ENCODE measurements around the gene STUM.
A peak's percentile ranks its signal among the peaks of the same experiment; 100 is the strongest.

DNA sequence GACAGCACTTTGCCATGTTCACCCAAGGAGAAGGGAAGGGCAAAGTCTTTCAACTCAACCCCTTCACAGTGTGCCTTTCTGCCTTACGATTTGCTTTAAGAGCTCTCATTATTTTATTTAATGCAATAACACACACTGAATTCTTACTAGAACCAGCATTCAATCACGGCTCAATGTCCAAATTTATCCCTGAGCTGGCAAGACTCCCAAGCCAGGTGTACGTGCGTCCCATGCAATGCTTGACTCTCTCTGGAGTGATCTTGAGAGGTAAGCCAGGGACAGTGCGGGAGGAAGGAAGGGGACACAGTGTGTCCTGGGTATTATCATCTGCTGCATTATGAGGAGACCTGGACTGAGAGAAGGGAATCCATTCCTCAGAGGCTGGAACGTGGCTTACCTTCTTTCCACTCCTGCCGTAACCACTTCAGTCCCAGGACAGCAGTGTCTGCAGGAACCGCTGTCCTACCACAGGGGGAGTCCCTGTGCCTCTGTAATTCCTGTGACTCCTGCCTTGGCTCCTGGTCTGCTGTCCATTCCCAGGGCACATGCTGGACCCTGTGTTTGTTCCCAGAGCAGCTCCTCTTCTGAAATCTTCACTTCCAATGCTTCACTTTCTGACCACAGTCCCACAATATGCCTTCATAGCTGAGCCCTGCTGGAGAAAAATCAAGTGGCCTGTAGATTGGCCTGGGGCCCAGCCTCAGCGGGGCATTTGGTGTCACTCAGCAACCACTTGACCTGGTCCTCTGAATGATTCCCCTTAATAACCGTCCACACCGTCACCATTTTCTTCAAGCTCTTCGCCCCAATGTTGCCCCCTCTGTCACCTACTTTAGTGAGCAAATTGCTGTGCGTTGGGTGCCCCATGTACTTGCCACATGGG, 28.6 kb upstream of the STUM start:
- TF ChIP-seq, protein P1, sequence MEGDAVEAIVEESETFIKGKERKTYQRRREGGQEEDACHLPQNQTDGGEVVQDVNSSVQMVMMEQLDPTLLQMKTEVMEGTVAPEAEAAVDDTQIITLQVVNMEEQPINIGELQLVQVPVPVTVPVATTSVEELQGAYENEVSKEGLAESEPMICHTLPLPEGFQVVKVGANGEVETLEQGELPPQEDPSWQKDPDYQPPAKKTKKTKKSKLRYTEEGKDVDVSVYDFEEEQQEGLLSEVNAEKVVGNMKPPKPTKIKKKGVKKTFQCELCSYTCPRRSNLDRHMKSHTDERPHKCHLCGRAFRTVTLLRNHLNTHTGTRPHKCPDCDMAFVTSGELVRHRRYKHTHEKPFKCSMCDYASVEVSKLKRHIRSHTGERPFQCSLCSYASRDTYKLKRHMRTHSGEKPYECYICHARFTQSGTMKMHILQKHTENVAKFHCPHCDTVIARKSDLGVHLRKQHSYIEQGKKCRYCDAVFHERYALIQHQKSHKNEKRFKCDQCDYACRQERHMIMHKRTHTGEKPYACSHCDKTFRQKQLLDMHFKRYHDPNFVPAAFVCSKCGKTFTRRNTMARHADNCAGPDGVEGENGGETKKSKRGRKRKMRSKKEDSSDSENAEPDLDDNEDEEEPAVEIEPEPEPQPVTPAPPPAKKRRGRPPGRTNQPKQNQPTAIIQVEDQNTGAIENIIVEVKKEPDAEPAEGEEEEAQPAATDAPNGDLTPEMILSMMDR (conservative IDR thresholded peaks at IDR 0.05; ENCODE audit: low read depth in 2 of 2): peak; percentile 49 to 67
- no peak for TF ChIP-seq CREB1 (CRISPR knock-in tag; IDR thresholded peaks at IDR 0.05; ENCODE audit: low read depth)
- no peak for TF ChIP-seq POLR2AphosphoS5 (IDR thresholded peaks at IDR 0.05; ENCODE audit: low read depth)
- TF ChIP-seq, protein P2, sequence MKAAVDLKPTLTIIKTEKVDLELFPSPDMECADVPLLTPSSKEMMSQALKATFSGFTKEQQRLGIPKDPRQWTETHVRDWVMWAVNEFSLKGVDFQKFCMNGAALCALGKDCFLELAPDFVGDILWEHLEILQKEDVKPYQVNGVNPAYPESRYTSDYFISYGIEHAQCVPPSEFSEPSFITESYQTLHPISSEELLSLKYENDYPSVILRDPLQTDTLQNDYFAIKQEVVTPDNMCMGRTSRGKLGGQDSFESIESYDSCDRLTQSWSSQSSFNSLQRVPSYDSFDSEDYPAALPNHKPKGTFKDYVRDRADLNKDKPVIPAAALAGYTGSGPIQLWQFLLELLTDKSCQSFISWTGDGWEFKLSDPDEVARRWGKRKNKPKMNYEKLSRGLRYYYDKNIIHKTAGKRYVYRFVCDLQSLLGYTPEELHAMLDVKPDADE (IDR thresholded peaks at IDR 0.05): no peak
- TF ChIP-seq EZH2 (IDR thresholded peaks at IDR 0.05; ENCODE audit: low read depth, unreplicated experiment): no peak
- TF ChIP-seq EZH2phosphoT487 (IDR thresholded peaks at IDR 0.05; ENCODE audit: unreplicated experiment): no peak
- TF ChIP-seq, protein P3, sequence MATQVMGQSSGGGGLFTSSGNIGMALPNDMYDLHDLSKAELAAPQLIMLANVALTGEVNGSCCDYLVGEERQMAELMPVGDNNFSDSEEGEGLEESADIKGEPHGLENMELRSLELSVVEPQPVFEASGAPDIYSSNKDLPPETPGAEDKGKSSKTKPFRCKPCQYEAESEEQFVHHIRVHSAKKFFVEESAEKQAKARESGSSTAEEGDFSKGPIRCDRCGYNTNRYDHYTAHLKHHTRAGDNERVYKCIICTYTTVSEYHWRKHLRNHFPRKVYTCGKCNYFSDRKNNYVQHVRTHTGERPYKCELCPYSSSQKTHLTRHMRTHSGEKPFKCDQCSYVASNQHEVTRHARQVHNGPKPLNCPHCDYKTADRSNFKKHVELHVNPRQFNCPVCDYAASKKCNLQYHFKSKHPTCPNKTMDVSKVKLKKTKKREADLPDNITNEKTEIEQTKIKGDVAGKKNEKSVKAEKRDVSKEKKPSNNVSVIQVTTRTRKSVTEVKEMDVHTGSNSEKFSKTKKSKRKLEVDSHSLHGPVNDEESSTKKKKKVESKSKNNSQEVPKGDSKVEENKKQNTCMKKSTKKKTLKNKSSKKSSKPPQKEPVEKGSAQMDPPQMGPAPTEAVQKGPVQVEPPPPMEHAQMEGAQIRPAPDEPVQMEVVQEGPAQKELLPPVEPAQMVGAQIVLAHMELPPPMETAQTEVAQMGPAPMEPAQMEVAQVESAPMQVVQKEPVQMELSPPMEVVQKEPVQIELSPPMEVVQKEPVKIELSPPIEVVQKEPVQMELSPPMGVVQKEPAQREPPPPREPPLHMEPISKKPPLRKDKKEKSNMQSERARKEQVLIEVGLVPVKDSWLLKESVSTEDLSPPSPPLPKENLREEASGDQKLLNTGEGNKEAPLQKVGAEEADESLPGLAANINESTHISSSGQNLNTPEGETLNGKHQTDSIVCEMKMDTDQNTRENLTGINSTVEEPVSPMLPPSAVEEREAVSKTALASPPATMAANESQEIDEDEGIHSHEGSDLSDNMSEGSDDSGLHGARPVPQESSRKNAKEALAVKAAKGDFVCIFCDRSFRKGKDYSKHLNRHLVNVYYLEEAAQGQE (IDR thresholded peaks at IDR 0.05; ENCODE audit: unreplicated experiment): no peak
- TF ChIP-seq ZNF331 (CRISPR knock-in tag; IDR thresholded peaks at IDR 0.05; ENCODE audit: low read depth): no peak
- no peak for TF ChIP-seq JUNB (IDR thresholded peaks at IDR 0.05; ENCODE audit: unreplicated experiment)
- TF ChIP-seq NANOG (IDR thresholded peaks at IDR 0.05; ENCODE audit: borderline replicate concordance): no peak
